AG04450 (cell line): ENCODE results near the gene ADARB2. TPM values are rescaled to one million over a fixed set of nuclear protein-coding genes. Genes with fewer than 3 reads are reported as not detected.

Source experiments
- CTCF ChIA-PET: fragments of 300-600, 350-600 bp; formaldehyde crosslinking; extraction: SDS; loops from one replicate; lab custom pipeline; 2022; ENCODE audit warnings: antibody characterized with exemption, inconsistent platforms; lab: Charles Lee
- POLR2A ChIA-PET: fragments of 350-600 bp; formaldehyde crosslinking; extraction: SDS; loops from one replicate; lab custom pipeline; 2021; ENCODE audit warnings: antibody characterized with exemption, inconsistent platforms; lab: Yijun Ruan, JAX
- DNase-seq: peaks from one replicate; pipeline ENCODE4 v3.0.0-alpha.2; 2011; ENCODE audit warnings: low read depth, low spot score
- H3K27ac ChIP-seq: one replicate; pipeline ENCODE4 v1.5.1; 2012; ENCODE audit warnings: low read depth, low read length, control low read depth
- H3K27me3 ChIP-seq: one replicate; pipeline ENCODE4 v1.6.0; 2012; ENCODE audit warnings: low read length; ENCODE audit not compliant: control insufficient read depth, insufficient read depth
- H3K4me3 ChIP-seq: 2 replicates; pipeline ENCODE4 v1.5.1; 2011; ENCODE audit warnings: mild to moderate bottlenecking, low read depth, low read length, control low read depth
- H3K9me3 ChIP-seq: 2 replicates; pipeline ENCODE4 v1.5.1; 2012; ENCODE audit warnings: low read length; ENCODE audit not compliant: control insufficient read depth, insufficient read depth
- polyA plus RNA-seq: library from polyadenylated mRNA; depleted of rRNA; stranded (reverse); fragments of >200 nt; gene quantifications from 2 replicates; pipeline ENCODE4 v1.2.3, GENCODE V29; 2011
- TF ChIP-seq, protein P1 (sequence below): IDR thresholded peaks from 2 replicates; pipeline ENCODE4 v1.5.1; 2011; ENCODE audit warnings: low read depth, low read length, control low read depth, inconsistent platforms

ADARB2 gene
- polyA plus RNA-seq, 1 experiment = not detected

- no peaks in the 10 kb centered on the region for H3K27me3 ChIP-seq
- no peak overlapping the region for H3K27ac ChIP-seq
- TF ChIP-seq, protein P1, sequence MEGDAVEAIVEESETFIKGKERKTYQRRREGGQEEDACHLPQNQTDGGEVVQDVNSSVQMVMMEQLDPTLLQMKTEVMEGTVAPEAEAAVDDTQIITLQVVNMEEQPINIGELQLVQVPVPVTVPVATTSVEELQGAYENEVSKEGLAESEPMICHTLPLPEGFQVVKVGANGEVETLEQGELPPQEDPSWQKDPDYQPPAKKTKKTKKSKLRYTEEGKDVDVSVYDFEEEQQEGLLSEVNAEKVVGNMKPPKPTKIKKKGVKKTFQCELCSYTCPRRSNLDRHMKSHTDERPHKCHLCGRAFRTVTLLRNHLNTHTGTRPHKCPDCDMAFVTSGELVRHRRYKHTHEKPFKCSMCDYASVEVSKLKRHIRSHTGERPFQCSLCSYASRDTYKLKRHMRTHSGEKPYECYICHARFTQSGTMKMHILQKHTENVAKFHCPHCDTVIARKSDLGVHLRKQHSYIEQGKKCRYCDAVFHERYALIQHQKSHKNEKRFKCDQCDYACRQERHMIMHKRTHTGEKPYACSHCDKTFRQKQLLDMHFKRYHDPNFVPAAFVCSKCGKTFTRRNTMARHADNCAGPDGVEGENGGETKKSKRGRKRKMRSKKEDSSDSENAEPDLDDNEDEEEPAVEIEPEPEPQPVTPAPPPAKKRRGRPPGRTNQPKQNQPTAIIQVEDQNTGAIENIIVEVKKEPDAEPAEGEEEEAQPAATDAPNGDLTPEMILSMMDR = no peak
- CTCF ChIA-PET = no interaction called here
- H3K9me3 ChIP-seq = peaks cover 68% of the 10 kb centered on the region
- DNase-seq = no peak
- no peak overlapping the region for H3K4me3 ChIP-seq
- POLR2A ChIA-PET = no interaction called here
These were observed 83.1 kb downstream of the ADARB2 start for GRCh38 chr10:1654247-1654646.

- H3K4me3 ChIP-seq = no peak overlapping the region
- CTCF ChIA-PET = no interaction called here
These were observed 84.0 kb downstream of the ADARB2 start for GRCh38 chr10:1653321-1653720.

GRCh38 chr10:1652151-1652550 is 85.2 kb downstream of the ADARB2 start:
- no peak overlapping the region for H3K27ac ChIP-seq
- POLR2A ChIA-PET = no interaction called here
- peaks cover 67% of the 10 kb centered on the region for H3K9me3 ChIP-seq
- DNase-seq = no peak
- no peak overlapping the region for H3K4me3 ChIP-seq
- no peaks in the 10 kb centered on the region for H3K27me3 ChIP-seq
- CTCF ChIA-PET = no interaction called here
- TF ChIP-seq, protein P1 = no peak

More at GRCh38 chr10:1653321-1653720, 84.0 kb downstream of the ADARB2 start:
- no peak overlapping the region for H3K27ac ChIP-seq
- TF ChIP-seq, protein P1 = no peak
- H3K27me3 ChIP-seq = no peaks in the 10 kb centered on the region
- POLR2A ChIA-PET = no interaction called here
- peaks cover 71% of the 10 kb centered on the region for H3K9me3 ChIP-seq
- no peak for DNase-seq

DNA sequence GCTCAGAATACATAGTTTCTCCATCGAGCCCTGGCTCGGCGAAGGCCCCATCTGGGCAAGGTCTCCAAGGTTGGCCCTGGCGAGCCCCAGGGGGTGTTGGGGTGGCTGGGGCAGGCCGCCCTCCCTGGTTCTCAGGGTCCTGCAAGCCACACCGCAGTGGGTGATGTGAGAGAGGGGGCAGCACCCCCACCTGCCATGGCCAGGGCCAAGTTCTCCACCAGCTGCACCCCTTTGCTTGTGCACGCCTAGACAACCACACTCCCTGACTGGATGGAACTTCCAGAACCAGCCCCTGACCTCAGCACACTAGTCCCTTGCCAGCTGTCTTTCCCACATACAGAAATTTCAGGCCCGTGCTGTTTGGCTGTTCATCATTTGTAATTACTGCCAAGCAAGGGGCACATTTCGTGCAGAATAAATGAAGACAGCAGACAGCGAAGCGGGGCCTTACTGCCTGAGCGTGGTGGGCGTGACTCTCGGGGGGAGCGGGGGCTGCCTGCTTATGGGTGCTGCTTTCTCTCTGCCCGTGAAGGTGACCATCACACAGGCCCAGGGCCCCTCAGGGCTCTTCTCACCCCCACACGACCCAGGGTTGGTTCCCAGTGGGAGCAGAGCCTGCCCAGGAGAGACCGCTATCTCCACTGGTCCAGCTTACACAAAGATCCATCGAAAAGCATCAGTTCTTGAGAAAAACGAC is 85.9 kb downstream of the ADARB2 start:
- Histone ChIP-seq H3K27ac (no peak overlapping the region), H3K4me3 (no peak overlapping the region), H3K9me3 (peaks cover 72% of the 10 kb centered on the region), H3K27me3 (no peaks in the 10 kb centered on the region)
- CTCF ChIA-PET = no interaction called here
- no peak for DNase-seq
- TF ChIP-seq, protein P1 = no peak
- POLR2A ChIA-PET = no interaction called here

GRCh38 chr10:1650542-1651269 is 86.6 kb downstream of the ADARB2 start:
- CTCF ChIA-PET = no interaction called here
- POLR2A ChIA-PET = no interaction called here
- TF ChIP-seq, protein P1 = no peak
- Histone ChIP-seq H3K27me3 (no peaks in the 10 kb centered on the region), H3K9me3 (peaks cover 78% of the 10 kb centered on the region), H3K27ac (no peak overlapping the region), H3K4me3 (no peak overlapping the region)
- no peak for DNase-seq
